Measurements from ENCODE around the gene SIX3. TPM values are rescaled to one million over a fixed set of nuclear protein-coding genes. Genes with fewer than 3 reads are reported as not detected.

Gene SIX3
- total RNA-seq, 1 donor from 2014 or later: 1.2 TPM

GRCh38 chr2:44930274-44931197 lies 11.0 kb upstream of the SIX3 start:
- no peak for FAIRE-seq

GRCh38 chr2:44931198-44931780 lies 10.2 kb upstream of the SIX3 start:
- no peak for FAIRE-seq
- peak in 1 of 2 donors; percentile 10 for DNase-seq (ENCODE audit: low spot score in 2 of 2)

More at GRCh38 chr2:44930274-44931197, 11.0 kb upstream of the SIX3 start:
- DNase-seq (ENCODE audit: low spot score in 2 of 2): peak in 1 of 2 donors; percentile 17

GRCh38 chr2:44932079-44932478 lies 9.4 kb upstream of the SIX3 start:
- FAIRE-seq (no peak), DNase-seq (ENCODE audit: low spot score in 2 of 2) (no peak)

GRCh38 chr2:44932564-44933392 lies 8.7 kb upstream of the SIX3 start:
- FAIRE-seq (no peak), DNase-seq (ENCODE audit: low spot score in 2 of 2) (peak in 1 of 2 donors; percentile 13)

GRCh38 chr2:44933434-44933951 lies 8.0 kb upstream of the SIX3 start:
- no peak for FAIRE-seq
- DNase-seq (ENCODE audit: low spot score in 2 of 2): peak in 1 of 2 donors; percentile 11

- DNase-seq (ENCODE audit: low spot score in 2 of 2) (no peak), FAIRE-seq (no peak)
Observed at GRCh38 chr2:44934038-44934982, 7.2 kb upstream of the SIX3 start.

- DNase-seq (ENCODE audit: low spot score in 2 of 2) (peak in 1 of 2 donors; percentile 20), FAIRE-seq (no peak)
Observed at GRCh38 chr2:44934983-44935728, 6.3 kb upstream of the SIX3 start.

GRCh38 chr2:44935729-44936098 lies 5.8 kb upstream of the SIX3 start:
- FAIRE-seq: no peak
- DNase-seq (ENCODE audit: low spot score in 2 of 2): no peak

GRCh38 chr2:44936275-44936674 lies 5.2 kb upstream of the SIX3 start:
- FAIRE-seq: no peak
- DNase-seq (ENCODE audit: low spot score in 2 of 2): no peak

- no peak for DNase-seq (ENCODE audit: low spot score in 2 of 2)
- no peak for FAIRE-seq
Observed at GRCh38 chr2:44936715-44937687, 4.5 kb upstream of the SIX3 start.

- no peak for FAIRE-seq
- no peak for DNase-seq (ENCODE audit: low spot score in 2 of 2)
Observed at GRCh38 chr2:44937688-44938240, 3.7 kb upstream of the SIX3 start.

- DNase-seq (ENCODE audit: low spot score in 2 of 2) (no peak), FAIRE-seq (no peak)
Observed at GRCh38 chr2:44938287-44939105, 3.0 kb upstream of the SIX3 start.

GRCh38 chr2:44939106-44940048 lies 2.1 kb upstream of the SIX3 start:
- FAIRE-seq: no peak

GRCh38 chr2:44940049-44940494 lies 1.4 kb upstream of the SIX3 start:
- DNase-seq (ENCODE audit: low spot score in 2 of 2) (no peak), FAIRE-seq (no peak)

More at GRCh38 chr2:44939106-44940048, 2.1 kb upstream of the SIX3 start:
- no peak for DNase-seq (ENCODE audit: low spot score in 2 of 2)

GRCh38 chr2:44940732-44941464 lies 604 bp upstream of the SIX3 start:
- DNase-seq (ENCODE audit: low spot score in 2 of 2) (no peak), FAIRE-seq (no peak)

All from frontal cortex (tissue), 4 donors.